ENCODE measurements around the gene TMEM45B. TPM values are rescaled to one million over a fixed set of nuclear protein-coding genes. Genes with fewer than 3 reads are reported as not detected.

The TMEM45B gene
- total and polyA plus RNA-seq, 2 experiments from 2014 or later, result 0.11 to 0.38 TPM

- no peak overlapping the region for H2AFZ ChIP-seq
- no peak overlapping the region for H3K4me2 ChIP-seq
- no peaks in the 10 kb centered on the region for H3K27me3 ChIP-seq (ENCODE audit: insufficient read depth)
- H3K9me2 ChIP-seq (ENCODE audit: insufficient read depth), result no peaks in the 10 kb centered on the region
- H4K20me1 ChIP-seq (replicated peaks; ENCODE audit: insufficient read depth), result peaks cover 13% of the 10 kb centered on the region; the same call in 1 of the 2 replicates
- DNase-seq (ENCODE audit: low spot score) (no peak), ATAC-seq (no peak)
- Mint-ChIP-seq H3K36me3 (ENCODE audit: low read depth) (peaks cover 90% of the 10 kb centered on the region), H3K4me3 (no peak overlapping the region), H3K27me3 (ENCODE audit: insufficient read depth, low read depth, poor library complexity) (peaks cover 2% of the 10 kb centered on the region), H3K4me1 (no peaks in the 10 kb centered on the region), H3K27ac (no peak overlapping the region), H3K9me3 (no peaks in the 10 kb centered on the region)
- peaks cover 72% of the 10 kb centered on the region for H3K36me3 ChIP-seq (ENCODE audit: insufficient read depth)
- no peaks in the 10 kb centered on the region for H3F3A ChIP-seq (replicated peaks; ENCODE audit: low read depth)
- no peaks in the 10 kb centered on the region for H3K4me1 ChIP-seq (ENCODE audit: insufficient read depth)
- TF ChIP-seq ZNF114 (CRISPR knock-in tag; IDR thresholded peaks at IDR 0.05) (no peak), ZNF462 (CRISPR knock-in tag; IDR thresholded peaks at IDR 0.05) (no peak), STAT1 (IDR thresholded peaks at IDR 0.05; ENCODE audit: unreplicated experiment) (no peak), CREB1 (CRISPR knock-in tag; IDR thresholded peaks at IDR 0.05; ENCODE audit: low read depth) (no peak), EZH2 (IDR thresholded peaks at IDR 0.05; ENCODE audit: low read depth, unreplicated experiment) (no peak), POLR2AphosphoS5 (IDR thresholded peaks at IDR 0.05; ENCODE audit: low read depth) (no peak), REST (IDR thresholded peaks at IDR 0.05; ENCODE audit: unreplicated experiment) (no peak), CTCF (conservative IDR thresholded peaks at IDR 0.05; ENCODE audit: low read depth in 2 of 2) (no peak), ZNF331 (CRISPR knock-in tag; IDR thresholded peaks at IDR 0.05; ENCODE audit: low read depth) (no peak), NANOG (IDR thresholded peaks at IDR 0.05; ENCODE audit: borderline replicate concordance) (no peak), JUNB (IDR thresholded peaks at IDR 0.05; ENCODE audit: unreplicated experiment) (no peak), ETS1 (IDR thresholded peaks at IDR 0.05) (no peak), EZH2phosphoT487 (IDR thresholded peaks at IDR 0.05; ENCODE audit: unreplicated experiment) (no peak)
- H3K27ac ChIP-seq (ENCODE audit: low read depth), result no peak overlapping the region
- H3K79me2 ChIP-seq (replicated peaks; ENCODE audit: insufficient read depth), result no peaks in the 10 kb centered on the region
- H3K4me3 ChIP-seq, result no peak overlapping the region
Observed at GRCh38 chr11:129880311-129880710, 64.7 kb downstream of the TMEM45B start.

Measured in GM23338 (cell line).